Measurements from ENCODE around the gene INCENP. TPM values are rescaled to one million over a fixed set of nuclear protein-coding genes. Genes with fewer than 3 reads are reported as not detected.

INCENP gene
- total and polyA plus RNA-seq, 2 of the 13 experiments (the other 11 are each of a cell fraction or from before 2014, with no cell fraction given): 14.1 to 37.3 TPM

DNA sequence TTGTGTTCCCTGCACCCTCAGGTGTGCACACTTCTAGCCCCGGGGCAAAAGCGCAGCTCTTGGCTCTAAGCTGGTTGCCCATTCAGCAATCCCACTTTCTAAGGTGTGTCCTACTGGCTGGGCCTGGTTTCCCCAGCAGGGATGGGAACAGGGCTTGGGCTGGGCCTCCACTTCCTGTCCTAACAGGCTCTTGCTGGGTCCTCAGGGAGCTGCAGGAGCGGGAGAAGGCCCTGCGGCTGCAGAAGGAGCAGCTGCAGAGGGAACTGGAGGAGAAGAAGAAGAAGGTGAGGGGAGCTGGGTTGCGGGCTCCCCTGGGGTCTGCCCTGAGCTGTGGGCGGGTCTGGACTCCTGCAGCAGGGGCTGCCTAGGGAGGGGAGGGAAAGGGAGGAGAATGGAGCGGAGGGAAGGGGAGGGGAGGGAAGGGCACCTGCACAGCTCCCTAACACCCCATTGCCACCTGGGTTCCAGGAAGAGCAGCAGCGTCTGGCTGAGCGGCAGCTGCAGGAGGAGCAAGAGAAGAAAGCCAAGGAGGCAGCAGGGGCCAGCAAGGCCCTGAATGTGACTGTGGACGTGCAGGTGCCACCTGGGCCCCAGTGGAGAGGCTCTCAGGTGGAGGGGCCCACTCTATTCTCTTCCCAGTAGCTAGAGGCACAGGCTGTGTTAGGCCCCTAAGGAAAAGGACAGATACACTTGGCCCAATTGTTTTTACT is 24.6 kb downstream of the INCENP start:
- CTCF ChIA-PET (ENCODE audit: low intra/inter-chr PET ratio, low total read pairs): no interaction called here
- H3K4me2 ChIP-seq (ENCODE audit: low read depth, low read length): no peak overlapping the region
- no peaks in the 10 kb centered on the region for H3K4me1 ChIP-seq (ENCODE audit: insufficient read depth, low read length)
- FAIRE-seq (no peak), DNase-seq (ENCODE audit: low spot score) (no peak), ATAC-seq (no peak)
- no peak overlapping the region for H3K4me3 ChIP-seq (replicated peaks in 1 of 3; ENCODE audit: insufficient read depth in 1 of 3, low read depth in 2 of 3, low read length in 3 of 3)
- no peaks in the 10 kb centered on the region for H4K20me1 ChIP-seq (ENCODE audit: insufficient read depth, low read length)
- H3K9me3 ChIP-seq (ENCODE audit: low read length): no peaks in the 10 kb centered on the region
- H3K79me2 ChIP-seq (ENCODE audit: insufficient read depth, low read length): no peaks in the 10 kb centered on the region
- 96% methylated on average over 10 of the region's 10 CpGs for WGBS (ENCODE audit: low lambda C conversion rate)
- no peak for TF ChIP-seq NPAS2 (CRISPR knock-in tag; IDR thresholded peaks at IDR 0.05; ENCODE audit: borderline replicate concordance)
- TF ChIP-seq CC2D1A (CRISPR knock-in tag; IDR thresholded peaks at IDR 0.05): no peak
- no peak for TF ChIP-seq ZMYM2 (CRISPR knock-in tag; IDR thresholded peaks at IDR 0.05)
- TF ChIP-seq ATM (IDR thresholded peaks at IDR 0.05; ENCODE audit: borderline replicate concordance): no peak
- no peak overlapping the region for H3K9ac ChIP-seq (ENCODE audit: insufficient read depth, low read depth, low read length)
- in situ Hi-C loops (cut with HindIII; ENCODE audit: extremely low pct_ligation_motif_present, low pct_unique_long_range_greater_than_20kb) (no loop called here), intact Hi-C loops (cut with micrococcal nuclease; ENCODE audit: unreplicated experiment) (no loop called here)
- H3K27me3 ChIP-seq (ENCODE audit: control insufficient read depth in 1 of 2, insufficient read depth in 2 of 2, low read length in 2 of 2): no peaks in the 10 kb centered on the region
- peaks cover 50 to 71% of the 10 kb centered on the region in 2 experiments for H3K36me3 ChIP-seq (replicated peaks in 1 of 2; ENCODE audit: control insufficient read depth in 1 of 2, insufficient read depth in 2 of 2, low read length in 2 of 2)
- no peak overlapping the region for H3K27ac ChIP-seq (ENCODE audit: extremely low read length, insufficient read depth, low read length)
- BruUV-seq (replicated peaks): no TSS peak
- H2AFZ ChIP-seq (ENCODE audit: low read length): no peak overlapping the region
- POLR2A ChIA-PET: no interaction called here

DNA sequence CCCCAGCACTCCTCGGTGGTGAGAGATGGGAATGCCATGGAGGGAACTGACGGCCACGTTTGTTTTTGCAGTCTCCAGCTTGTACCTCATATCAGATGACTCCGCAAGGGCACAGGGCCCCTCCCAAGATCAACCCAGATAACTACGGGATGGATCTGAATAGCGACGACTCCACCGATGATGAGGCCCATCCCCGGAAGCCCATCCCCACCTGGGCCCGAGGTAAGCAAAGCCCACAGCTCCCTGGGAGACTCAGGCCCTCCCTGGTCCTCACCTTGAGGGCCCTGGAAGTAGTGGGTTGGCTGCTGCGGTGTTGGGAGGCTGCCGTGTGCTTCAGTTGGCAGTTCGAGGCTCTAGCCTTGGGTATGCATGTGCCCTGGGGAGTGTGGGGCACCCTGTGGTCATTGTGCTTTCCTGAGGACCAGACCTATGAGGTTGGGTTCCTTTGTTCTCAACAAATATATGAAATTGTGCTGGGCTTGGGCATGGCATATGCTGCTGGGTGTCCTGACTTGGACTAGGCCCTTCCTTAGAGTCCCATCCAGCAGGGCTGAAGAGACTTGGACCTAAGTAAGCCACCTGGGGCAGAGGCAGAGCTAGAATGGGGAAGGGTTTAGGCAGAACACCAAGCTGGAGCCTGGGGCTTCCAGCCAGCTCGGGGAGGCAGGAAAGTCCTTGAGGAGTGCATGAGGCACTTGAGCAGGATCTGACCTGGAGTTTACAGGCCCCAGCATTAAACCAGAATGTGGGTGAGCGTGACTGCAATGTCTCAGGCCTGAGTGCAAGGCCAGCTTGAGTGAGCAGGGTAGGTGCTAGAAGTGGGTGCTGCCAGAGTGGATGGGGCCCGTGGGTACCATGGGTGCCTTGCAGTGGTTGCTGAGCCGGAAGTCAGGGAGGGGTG is 26.4 kb downstream of the INCENP start:
- no peaks in the 10 kb centered on the region for H4K20me1 ChIP-seq (ENCODE audit: insufficient read depth, low read length)
- H3K79me2 ChIP-seq (ENCODE audit: insufficient read depth, low read length): no peaks in the 10 kb centered on the region
- POLR2A ChIA-PET: no interaction called here
- CTCF ChIA-PET (ENCODE audit: low intra/inter-chr PET ratio, low total read pairs): no interaction called here
- H3K27ac ChIP-seq (ENCODE audit: extremely low read length, insufficient read depth, low read length): no peak overlapping the region
- H3K4me3 ChIP-seq (replicated peaks in 1 of 3; ENCODE audit: insufficient read depth in 1 of 3, low read depth in 2 of 3, low read length in 3 of 3): no peak overlapping the region
- BruUV-seq (replicated peaks): no TSS peak
- no peaks in the 10 kb centered on the region for H3K9me3 ChIP-seq (ENCODE audit: low read length)
- no peak for DNase-seq (ENCODE audit: low spot score)
- H3K27me3 ChIP-seq (ENCODE audit: control insufficient read depth in 1 of 2, insufficient read depth in 2 of 2, low read length in 2 of 2): no peaks in the 10 kb centered on the region
- H2AFZ ChIP-seq (ENCODE audit: low read length): no peak overlapping the region
- intact Hi-C loops (cut with micrococcal nuclease; ENCODE audit: unreplicated experiment) (no loop called here), in situ Hi-C loops (cut with HindIII; ENCODE audit: extremely low pct_ligation_motif_present, low pct_unique_long_range_greater_than_20kb) (no loop called here)
- H3K36me3 ChIP-seq (replicated peaks in 1 of 2; ENCODE audit: control insufficient read depth in 1 of 2, insufficient read depth in 2 of 2, low read length in 2 of 2): peaks cover 44 to 64% of the 10 kb centered on the region in 2 experiments
- H3K4me2 ChIP-seq (ENCODE audit: low read depth, low read length): no peak overlapping the region
- H3K9ac ChIP-seq (ENCODE audit: insufficient read depth, low read depth, low read length): no peak overlapping the region
- FAIRE-seq: no peak
- no peak for ATAC-seq
- H3K4me1 ChIP-seq (ENCODE audit: insufficient read depth, low read length): no peaks in the 10 kb centered on the region
- WGBS (ENCODE audit: low lambda C conversion rate): 92% methylated on average over 9 of the region's 17 CpGs
- TF ChIP-seq ZNF234 (CRISPR knock-in tag; conservative IDR thresholded peaks at IDR 0.05) (no peak), ZNF678 (CRISPR knock-in tag; IDR thresholded peaks at IDR 0.05) (no peak), GATA4 (IDR thresholded peaks at IDR 0.05; ENCODE audit: borderline replicate concordance, low read depth) (no peak), ZSCAN30 (CRISPR knock-in tag; IDR thresholded peaks at IDR 0.05) (no peak), ZNF33B (CRISPR knock-in tag; IDR thresholded peaks at IDR 0.05) (no peak)

Data from HepG2 (cell line).